ENCODE results near the gene MTHFD2L.
A peak's percentile ranks its signal among the peaks of the same experiment; 100 is the strongest.

DNA sequence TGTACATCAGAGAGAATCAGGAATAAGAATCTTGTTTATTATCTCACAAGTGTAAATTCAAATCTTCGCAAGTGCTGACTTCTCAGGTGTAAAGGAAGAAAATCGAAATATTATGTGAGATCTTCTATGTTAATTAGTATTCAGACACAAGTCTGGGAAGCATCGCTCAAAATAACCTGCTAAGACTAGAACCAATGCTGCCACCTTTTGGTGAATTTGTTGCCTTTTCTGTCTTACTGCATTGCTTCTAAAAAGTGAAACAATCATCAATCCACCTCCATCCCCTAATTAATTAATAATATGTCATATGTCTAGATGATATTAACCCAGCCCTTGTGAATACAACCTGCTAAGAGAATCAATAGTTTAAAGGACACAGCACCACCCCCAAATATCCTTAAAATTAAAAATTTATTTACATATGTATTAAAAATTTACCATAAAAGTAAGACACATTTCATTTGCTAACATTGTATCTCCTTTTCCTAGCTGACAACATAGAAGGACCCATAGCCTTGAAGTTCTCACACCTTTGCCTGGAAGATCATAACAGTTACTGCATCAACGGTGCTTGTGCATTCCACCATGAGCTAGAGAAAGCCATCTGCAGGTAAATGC, 153.9 kb downstream of the MTHFD2L start:
- TF ChIP-seq CTCF (conservative IDR thresholded peaks at IDR 0.05; ENCODE audit: low read depth, low read length) (peak; percentile 93), EZH2 (IDR thresholded peaks at IDR 0.05; ENCODE audit: low read length, unreplicated experiment) (no peak), EZH2phosphoT487 (IDR thresholded peaks at IDR 0.05; ENCODE audit: borderline replicate concordance, low read length) (no peak)

All from PC-3 (cell line).